ENCODE data around the gene PPFIA1. TPM values are rescaled to one million over a fixed set of nuclear protein-coding genes. Genes with fewer than 3 reads are reported as not detected.
A peak's percentile ranks its signal among the peaks of the same experiment; 100 is the strongest.

Gene PPFIA1
- total and polyA plus RNA-seq, 10 of the 15 experiments (the other 5 are each of a cell fraction or from before 2014, with no cell fraction given), result 5.2 to 26.2 (median 15.8) TPM

GRCh38 chr11:70226183-70226582 is 44.3 kb upstream of the PPFIA1 start (continued):
- no peak for TF ChIP-seq RB1 (IDR thresholded peaks at IDR 0.05; ENCODE audit: borderline replicate concordance)
- no peak for TF ChIP-seq CHD2 (IDR thresholded peaks at IDR 0.05; ENCODE audit: borderline replicate concordance, low read depth, low read length)
- TF ChIP-seq TCF12 (IDR thresholded peaks at IDR 0.05; ENCODE audit: low read depth, low read length), result no peak
- no peak for TF ChIP-seq ZNF622 (IDR thresholded peaks at IDR 0.05)
- no peak for TF ChIP-seq E2F4 (IDR thresholded peaks at IDR 0.05; ENCODE audit: low read depth, low read length)
- no peak for TF ChIP-seq TBL1XR1 (IDR thresholded peaks at IDR 0.05; ENCODE audit: low read depth, low read length)
- TF ChIP-seq BACH1 (IDR thresholded peaks at IDR 0.05; ENCODE audit: borderline replicate concordance), result no peak
- TF ChIP-seq SP1 (IDR thresholded peaks at IDR 0.05; ENCODE audit: low read depth, low read length), result no peak
- TF ChIP-seq, protein P1, sequence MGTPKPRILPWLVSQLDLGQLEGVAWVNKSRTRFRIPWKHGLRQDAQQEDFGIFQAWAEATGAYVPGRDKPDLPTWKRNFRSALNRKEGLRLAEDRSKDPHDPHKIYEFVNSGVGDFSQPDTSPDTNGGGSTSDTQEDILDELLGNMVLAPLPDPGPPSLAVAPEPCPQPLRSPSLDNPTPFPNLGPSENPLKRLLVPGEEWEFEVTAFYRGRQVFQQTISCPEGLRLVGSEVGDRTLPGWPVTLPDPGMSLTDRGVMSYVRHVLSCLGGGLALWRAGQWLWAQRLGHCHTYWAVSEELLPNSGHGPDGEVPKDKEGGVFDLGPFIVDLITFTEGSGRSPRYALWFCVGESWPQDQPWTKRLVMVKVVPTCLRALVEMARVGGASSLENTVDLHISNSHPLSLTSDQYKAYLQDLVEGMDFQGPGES (IDR thresholded peaks at IDR 0.05), result no peak

GRCh38 chr11:70226967-70227366 is 43.5 kb upstream of the PPFIA1 start:
- SMC1A ChIA-PET (ENCODE audit: uncharacterized antibody, unreplicated experiment), result no interaction called here
- DNase-seq (ENCODE audit: low read depth, low spot score), result no peak
- H3K4me3 ChIP-seq, result no peak overlapping the region
- H3K4me1 ChIP-seq (ENCODE audit: control insufficient read depth, insufficient read depth, low read length), result no peaks in the 10 kb centered on the region
- H3K9ac ChIP-seq (ENCODE audit: control insufficient read depth, insufficient read depth, low read length), result no peak overlapping the region
- peaks cover 0 to 5% of the 10 kb centered on the region in 2 experiments; a peak in 3 of 4 replicates for H3K27me3 ChIP-seq (replicated peaks in 1 of 2; ENCODE audit: control insufficient read depth in 2 of 2, insufficient read depth in 2 of 2, low read length in 1 of 2)
- no peaks in the 10 kb centered on the region for H4K20me1 ChIP-seq (ENCODE audit: control insufficient read depth, insufficient read depth)
- H3K4me2 ChIP-seq (ENCODE audit: control insufficient read depth, insufficient read depth), result no peak overlapping the region
- H3K79me2 ChIP-seq (ENCODE audit: control insufficient read depth, insufficient read depth, low read length), result no peaks in the 10 kb centered on the region
- POLR2A ChIA-PET, result no interaction called here
- RAD21 ChIA-PET (ENCODE audit: unreplicated experiment), result no interaction called here
- WGBS (ENCODE audit: insufficient coverage, insufficient replicate concordance, low lambda C conversion rate, missing lambda C conversion rate), result 31% methylated on average over 9 of the region's 9 CpGs
- no TSS peak for BruUV-seq (replicated peaks)
- no peaks in the 10 kb centered on the region; the same call in 2 of the 3 replicates for H3K9me3 ChIP-seq (replicated peaks; ENCODE audit: control insufficient read depth, insufficient read depth, low read length)
- CTCF ChIA-PET, result interaction anchor here (1.3 kb wide), 1 partner anchor 22 kb away, joined by 4 read pairs; no protein-coding TSS in a partner anchor
- FAIRE-seq, result no peak
- in situ Hi-C loops (cut with MboI) (no loop called here), intact Hi-C loops (cut with micrococcal nuclease; ENCODE audit: unreplicated experiment) (no loop called here)
- H2AFZ ChIP-seq (ENCODE audit: control insufficient read depth, low read depth, low read length), result no peak overlapping the region
- no peaks in the 10 kb centered on the region for H3K36me3 ChIP-seq (ENCODE audit: control insufficient read depth in 2 of 2, insufficient read depth in 2 of 2, low read length in 1 of 2)
- no peak for ATAC-seq
- no peak overlapping the region for H3K27ac ChIP-seq (ENCODE audit: control insufficient read depth, insufficient read depth)
- TF ChIP-seq MEF2A (IDR thresholded peaks at IDR 0.05; ENCODE audit: insufficient read depth, low read depth, low read length) (no peak), SMC3 (IDR thresholded peaks at IDR 0.05; ENCODE audit: borderline replicate concordance, low read length) (peak; percentile 18; the same call in 1 of the 2 replicates), PAX8 (IDR thresholded peaks at IDR 0.05) (no peak), POLR2A (IDR thresholded peaks at IDR 0.05; ENCODE audit: low read depth, low read length) (no peak), GABPA (IDR thresholded peaks at IDR 0.05; ENCODE audit: low read depth) (no peak), MXI1 (IDR thresholded peaks at IDR 0.05; ENCODE audit: low read depth, low read length) (no peak), HDAC2 (IDR thresholded peaks at IDR 0.05) (no peak), RAD21 (IDR thresholded peaks at IDR 0.05; ENCODE audit: insufficient read depth, low read depth, low read length) (peak; percentile 17; the same call in 1 of the 2 replicates)
- TF ChIP-seq, protein P2, sequence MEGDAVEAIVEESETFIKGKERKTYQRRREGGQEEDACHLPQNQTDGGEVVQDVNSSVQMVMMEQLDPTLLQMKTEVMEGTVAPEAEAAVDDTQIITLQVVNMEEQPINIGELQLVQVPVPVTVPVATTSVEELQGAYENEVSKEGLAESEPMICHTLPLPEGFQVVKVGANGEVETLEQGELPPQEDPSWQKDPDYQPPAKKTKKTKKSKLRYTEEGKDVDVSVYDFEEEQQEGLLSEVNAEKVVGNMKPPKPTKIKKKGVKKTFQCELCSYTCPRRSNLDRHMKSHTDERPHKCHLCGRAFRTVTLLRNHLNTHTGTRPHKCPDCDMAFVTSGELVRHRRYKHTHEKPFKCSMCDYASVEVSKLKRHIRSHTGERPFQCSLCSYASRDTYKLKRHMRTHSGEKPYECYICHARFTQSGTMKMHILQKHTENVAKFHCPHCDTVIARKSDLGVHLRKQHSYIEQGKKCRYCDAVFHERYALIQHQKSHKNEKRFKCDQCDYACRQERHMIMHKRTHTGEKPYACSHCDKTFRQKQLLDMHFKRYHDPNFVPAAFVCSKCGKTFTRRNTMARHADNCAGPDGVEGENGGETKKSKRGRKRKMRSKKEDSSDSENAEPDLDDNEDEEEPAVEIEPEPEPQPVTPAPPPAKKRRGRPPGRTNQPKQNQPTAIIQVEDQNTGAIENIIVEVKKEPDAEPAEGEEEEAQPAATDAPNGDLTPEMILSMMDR (IDR thresholded peaks at IDR 0.05 in 2 of 3, conservative IDR thresholded peaks at IDR 0.05 in 1 of 3; ENCODE audit: control insufficient read depth in 2 of 3, extremely low read depth in 1 of 3, insufficient read depth in 1 of 3, low read depth in 3 of 3, low read length in 3 of 3), result peak in 2 of 3 experiments; percentile 17 to 18; a peak in 3 of 6 replicates
- TF ChIP-seq, protein P3, sequence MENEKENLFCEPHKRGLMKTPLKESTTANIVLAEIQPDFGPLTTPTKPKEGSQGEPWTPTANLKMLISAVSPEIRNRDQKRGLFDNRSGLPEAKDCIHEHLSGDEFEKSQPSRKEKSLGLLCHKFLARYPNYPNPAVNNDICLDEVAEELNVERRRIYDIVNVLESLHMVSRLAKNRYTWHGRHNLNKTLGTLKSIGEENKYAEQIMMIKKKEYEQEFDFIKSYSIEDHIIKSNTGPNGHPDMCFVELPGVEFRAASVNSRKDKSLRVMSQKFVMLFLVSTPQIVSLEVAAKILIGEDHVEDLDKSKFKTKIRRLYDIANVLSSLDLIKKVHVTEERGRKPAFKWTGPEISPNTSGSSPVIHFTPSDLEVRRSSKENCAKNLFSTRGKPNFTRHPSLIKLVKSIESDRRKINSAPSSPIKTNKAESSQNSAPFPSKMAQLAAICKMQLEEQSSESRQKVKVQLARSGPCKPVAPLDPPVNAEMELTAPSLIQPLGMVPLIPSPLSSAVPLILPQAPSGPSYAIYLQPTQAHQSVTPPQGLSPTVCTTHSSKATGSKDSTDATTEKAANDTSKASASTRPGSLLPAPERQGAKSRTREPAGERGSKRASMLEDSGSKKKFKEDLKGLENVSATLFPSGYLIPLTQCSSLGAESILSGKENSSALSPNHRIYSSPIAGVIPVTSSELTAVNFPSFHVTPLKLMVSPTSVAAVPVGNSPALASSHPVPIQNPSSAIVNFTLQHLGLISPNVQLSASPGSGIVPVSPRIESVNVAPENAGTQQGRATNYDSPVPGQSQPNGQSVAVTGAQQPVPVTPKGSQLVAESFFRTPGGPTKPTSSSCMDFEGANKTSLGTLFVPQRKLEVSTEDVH (IDR thresholded peaks at IDR 0.05; ENCODE audit: low read depth, partially characterized antibody), result no peak

All from GM12878 (cell line).